ENCODE data around the gene IQCF6.
"Not testable (repeated sequence)": the region's sequence is repeated elsewhere in the genome, so short reads cannot be mapped to it uniquely, and the experiment has no call there.

Gene IQCF6

GRCh38 chr3:51753763-51754750, 25.0 kb downstream of the IQCF6 start:
- not testable (repeated sequence) for H3K9me3 ChIP-seq (ENCODE audit: control insufficient read depth, low read depth, low read length); H3K4me3 ChIP-seq (ENCODE audit: low read length); H3K36me3 ChIP-seq (ENCODE audit: control insufficient read depth, low read depth, low read length); H3K27ac ChIP-seq (ENCODE audit: low read length); H3K9ac ChIP-seq (ENCODE audit: low read length); H3K27me3 ChIP-seq (ENCODE audit: control insufficient read depth, insufficient read depth, low read length); H3K4me1 ChIP-seq (ENCODE audit: control insufficient read depth, low read depth, low read length)

GRCh38 chr3:51751287-51751686, 27.8 kb downstream of the IQCF6 start:
- H3K27ac ChIP-seq (ENCODE audit: low read length), result no peak overlapping the region
- H3K4me1 ChIP-seq (ENCODE audit: control insufficient read depth, low read depth, low read length), result no peaks in the 10 kb centered on the region
- H3K9ac ChIP-seq (ENCODE audit: low read length), result no peak overlapping the region
- H3K36me3 ChIP-seq (ENCODE audit: control insufficient read depth, low read depth, low read length), result no peaks in the 10 kb centered on the region
- H3K9me3 ChIP-seq (ENCODE audit: control insufficient read depth, low read depth, low read length), result peaks cover 8% of the 10 kb centered on the region
- H3K4me3 ChIP-seq (ENCODE audit: low read length), result no peak overlapping the region
- no peaks in the 10 kb centered on the region for H3K27me3 ChIP-seq (ENCODE audit: control insufficient read depth, insufficient read depth, low read length)

GRCh38 chr3:51750878-51751277, 28.2 kb downstream of the IQCF6 start:
- peaks cover 8% of the 10 kb centered on the region for H3K9me3 ChIP-seq (ENCODE audit: control insufficient read depth, low read depth, low read length)
- no peaks in the 10 kb centered on the region for H3K36me3 ChIP-seq (ENCODE audit: control insufficient read depth, low read depth, low read length)
- H3K27ac ChIP-seq (ENCODE audit: low read length), result no peak overlapping the region
- no peaks in the 10 kb centered on the region for H3K27me3 ChIP-seq (ENCODE audit: control insufficient read depth, insufficient read depth, low read length)
- no peak overlapping the region for H3K9ac ChIP-seq (ENCODE audit: low read length)
- H3K4me3 ChIP-seq (ENCODE audit: low read length), result no peak overlapping the region
- no peaks in the 10 kb centered on the region for H3K4me1 ChIP-seq (ENCODE audit: control insufficient read depth, low read depth, low read length)

GRCh38 chr3:51748327-51748726, 30.7 kb downstream of the IQCF6 start:
- H3K9ac ChIP-seq (ENCODE audit: low read length), result no peak overlapping the region
- no peak overlapping the region for H3K4me3 ChIP-seq (ENCODE audit: low read length)
- no peak overlapping the region for H3K27ac ChIP-seq (ENCODE audit: low read length)
- H3K27me3 ChIP-seq (ENCODE audit: control insufficient read depth, insufficient read depth, low read length), result no peaks in the 10 kb centered on the region
- no peaks in the 10 kb centered on the region for H3K36me3 ChIP-seq (ENCODE audit: control insufficient read depth, low read depth, low read length)
- peaks cover 8% of the 10 kb centered on the region for H3K9me3 ChIP-seq (ENCODE audit: control insufficient read depth, low read depth, low read length)
- no peaks in the 10 kb centered on the region for H3K4me1 ChIP-seq (ENCODE audit: control insufficient read depth, low read depth, low read length)

GRCh38 chr3:51747840-51748239, 31.2 kb downstream of the IQCF6 start:
- Histone ChIP-seq H3K27me3 (ENCODE audit: control insufficient read depth, insufficient read depth, low read length) (no peaks in the 10 kb centered on the region), H3K27ac (ENCODE audit: low read length) (no peak overlapping the region), H3K36me3 (ENCODE audit: control insufficient read depth, low read depth, low read length) (no peaks in the 10 kb centered on the region), H3K9ac (ENCODE audit: low read length) (no peak overlapping the region), H3K9me3 (ENCODE audit: control insufficient read depth, low read depth, low read length) (peaks cover 8% of the 10 kb centered on the region), H3K4me3 (ENCODE audit: low read length) (no peak overlapping the region), H3K4me1 (ENCODE audit: control insufficient read depth, low read depth, low read length) (no peaks in the 10 kb centered on the region)

- not testable (repeated sequence) for H3K27ac ChIP-seq (ENCODE audit: low read length); H3K4me1 ChIP-seq (ENCODE audit: control insufficient read depth, low read depth, low read length); H3K9ac ChIP-seq (ENCODE audit: low read length); H3K36me3 ChIP-seq (ENCODE audit: control insufficient read depth, low read depth, low read length); H3K9me3 ChIP-seq (ENCODE audit: control insufficient read depth, low read depth, low read length); H3K27me3 ChIP-seq (ENCODE audit: control insufficient read depth, insufficient read depth, low read length)
- H3K4me3 ChIP-seq (ENCODE audit: low read length), result peak overlapping the region; percentile 8
Observed at GRCh38 chr3:51742978-51743377, 36.1 kb downstream of the IQCF6 start.

GRCh38 chr3:51742320-51742719, 36.7 kb downstream of the IQCF6 start:
- not testable (repeated sequence) for H3K27ac ChIP-seq (ENCODE audit: low read length); H3K36me3 ChIP-seq (ENCODE audit: control insufficient read depth, low read depth, low read length); H3K9me3 ChIP-seq (ENCODE audit: control insufficient read depth, low read depth, low read length); H3K9ac ChIP-seq (ENCODE audit: low read length); H3K4me3 ChIP-seq (ENCODE audit: low read length); H3K4me1 ChIP-seq (ENCODE audit: control insufficient read depth, low read depth, low read length); H3K27me3 ChIP-seq (ENCODE audit: control insufficient read depth, insufficient read depth, low read length)

GRCh38 chr3:51739110-51739509, 39.9 kb downstream of the IQCF6 start:
- no peak overlapping the region for H3K27ac ChIP-seq (ENCODE audit: low read length)
- peaks cover 11% of the 10 kb centered on the region for H3K4me1 ChIP-seq (ENCODE audit: control insufficient read depth, low read depth, low read length)
- H3K4me3 ChIP-seq (ENCODE audit: low read length), result no peak overlapping the region
- no peaks in the 10 kb centered on the region for H3K27me3 ChIP-seq (ENCODE audit: control insufficient read depth, insufficient read depth, low read length)
- H3K9ac ChIP-seq (ENCODE audit: low read length), result no peak overlapping the region
- no peaks in the 10 kb centered on the region for H3K36me3 ChIP-seq (ENCODE audit: control insufficient read depth, low read depth, low read length)
- no peaks in the 10 kb centered on the region for H3K9me3 ChIP-seq (ENCODE audit: control insufficient read depth, low read depth, low read length)

GRCh38 chr3:51735950-51736349, 43.1 kb downstream of the IQCF6 start:
- Histone ChIP-seq H3K9me3 (ENCODE audit: control insufficient read depth, low read depth, low read length) (no peaks in the 10 kb centered on the region), H3K9ac (ENCODE audit: low read length) (no peak overlapping the region), H3K4me3 (ENCODE audit: low read length) (no peak overlapping the region), H3K27me3 (ENCODE audit: control insufficient read depth, insufficient read depth, low read length) (no peaks in the 10 kb centered on the region), H3K4me1 (ENCODE audit: control insufficient read depth, low read depth, low read length) (peaks cover 11% of the 10 kb centered on the region), H3K36me3 (ENCODE audit: control insufficient read depth, low read depth, low read length) (no peaks in the 10 kb centered on the region), H3K27ac (ENCODE audit: low read length) (no peak overlapping the region)

GRCh38 chr3:51735039-51735438, 44.0 kb downstream of the IQCF6 start:
- no peak overlapping the region for H3K27ac ChIP-seq (ENCODE audit: low read length)
- H3K27me3 ChIP-seq (ENCODE audit: control insufficient read depth, insufficient read depth, low read length), result no peaks in the 10 kb centered on the region
- H3K9me3 ChIP-seq (ENCODE audit: control insufficient read depth, low read depth, low read length), result no peaks in the 10 kb centered on the region
- H3K4me3 ChIP-seq (ENCODE audit: low read length), result no peak overlapping the region
- H3K36me3 ChIP-seq (ENCODE audit: control insufficient read depth, low read depth, low read length), result no peaks in the 10 kb centered on the region
- no peak overlapping the region for H3K9ac ChIP-seq (ENCODE audit: low read length)
- peaks cover 11% of the 10 kb centered on the region for H3K4me1 ChIP-seq (ENCODE audit: control insufficient read depth, low read depth, low read length)

- no peak overlapping the region for H3K4me3 ChIP-seq (ENCODE audit: low read length)
- no peaks in the 10 kb centered on the region for H3K9me3 ChIP-seq (ENCODE audit: control insufficient read depth, low read depth, low read length)
- no peak overlapping the region for H3K27ac ChIP-seq (ENCODE audit: low read length)
- no peaks in the 10 kb centered on the region for H3K27me3 ChIP-seq (ENCODE audit: control insufficient read depth, insufficient read depth, low read length)
- H3K4me1 ChIP-seq (ENCODE audit: control insufficient read depth, low read depth, low read length), result peaks cover 11% of the 10 kb centered on the region
- no peak overlapping the region for H3K9ac ChIP-seq (ENCODE audit: low read length)
- no peaks in the 10 kb centered on the region for H3K36me3 ChIP-seq (ENCODE audit: control insufficient read depth, low read depth, low read length)
Observed at GRCh38 chr3:51734572-51734907, 44.5 kb downstream of the IQCF6 start.

GRCh38 chr3:51733859-51734571, 45.0 kb downstream of the IQCF6 start:
- H3K4me3 ChIP-seq (ENCODE audit: low read length), result no peak overlapping the region
- no peaks in the 10 kb centered on the region for H3K9me3 ChIP-seq (ENCODE audit: control insufficient read depth, low read depth, low read length)
- no peaks in the 10 kb centered on the region for H3K27me3 ChIP-seq (ENCODE audit: control insufficient read depth, insufficient read depth, low read length)
- H3K9ac ChIP-seq (ENCODE audit: low read length), result no peak overlapping the region
- no peaks in the 10 kb centered on the region for H3K36me3 ChIP-seq (ENCODE audit: control insufficient read depth, low read depth, low read length)
- H3K4me1 ChIP-seq (ENCODE audit: control insufficient read depth, low read depth, low read length), result peaks cover 11% of the 10 kb centered on the region
- H3K27ac ChIP-seq (ENCODE audit: low read length), result no peak overlapping the region
